ENCODE results near the gene RASGRF1. TPM values are rescaled to one million over a fixed set of nuclear protein-coding genes. Genes with fewer than 3 reads are reported as not detected.
A peak's percentile ranks its signal among the peaks of the same experiment; 100 is the strongest.

The RASGRF1 gene
- total RNA-seq, 1 donor from 2014 or later, result 0.07 TPM

- no peaks in the 10 kb centered on the region for H3K36me3 Mint-ChIP-seq
- no peaks in the 10 kb centered on the region for H3K9me3 Mint-ChIP-seq
- peaks cover 9% of the 10 kb centered on the region for H3K4me1 Mint-ChIP-seq
- peak in 1 of 2 experiments; percentile 29 for DNase-seq (ENCODE audit: low spot score in 2 of 2, unreplicated experiment in 2 of 2)
- H3K27ac Mint-ChIP-seq, result no peak overlapping the region
- no peak overlapping the region for H3K4me3 Mint-ChIP-seq
- H3K27me3 Mint-ChIP-seq (ENCODE audit: low read depth), result peaks cover 99% of the 10 kb centered on the region
- TF ChIP-seq, protein P1, sequence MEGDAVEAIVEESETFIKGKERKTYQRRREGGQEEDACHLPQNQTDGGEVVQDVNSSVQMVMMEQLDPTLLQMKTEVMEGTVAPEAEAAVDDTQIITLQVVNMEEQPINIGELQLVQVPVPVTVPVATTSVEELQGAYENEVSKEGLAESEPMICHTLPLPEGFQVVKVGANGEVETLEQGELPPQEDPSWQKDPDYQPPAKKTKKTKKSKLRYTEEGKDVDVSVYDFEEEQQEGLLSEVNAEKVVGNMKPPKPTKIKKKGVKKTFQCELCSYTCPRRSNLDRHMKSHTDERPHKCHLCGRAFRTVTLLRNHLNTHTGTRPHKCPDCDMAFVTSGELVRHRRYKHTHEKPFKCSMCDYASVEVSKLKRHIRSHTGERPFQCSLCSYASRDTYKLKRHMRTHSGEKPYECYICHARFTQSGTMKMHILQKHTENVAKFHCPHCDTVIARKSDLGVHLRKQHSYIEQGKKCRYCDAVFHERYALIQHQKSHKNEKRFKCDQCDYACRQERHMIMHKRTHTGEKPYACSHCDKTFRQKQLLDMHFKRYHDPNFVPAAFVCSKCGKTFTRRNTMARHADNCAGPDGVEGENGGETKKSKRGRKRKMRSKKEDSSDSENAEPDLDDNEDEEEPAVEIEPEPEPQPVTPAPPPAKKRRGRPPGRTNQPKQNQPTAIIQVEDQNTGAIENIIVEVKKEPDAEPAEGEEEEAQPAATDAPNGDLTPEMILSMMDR (IDR thresholded peaks at IDR 0.05; ENCODE audit: unreplicated experiment), result no peak
Observed at GRCh38 chr15:79088426-79089205, 2.0 kb downstream of the RASGRF1 start.

DNA sequence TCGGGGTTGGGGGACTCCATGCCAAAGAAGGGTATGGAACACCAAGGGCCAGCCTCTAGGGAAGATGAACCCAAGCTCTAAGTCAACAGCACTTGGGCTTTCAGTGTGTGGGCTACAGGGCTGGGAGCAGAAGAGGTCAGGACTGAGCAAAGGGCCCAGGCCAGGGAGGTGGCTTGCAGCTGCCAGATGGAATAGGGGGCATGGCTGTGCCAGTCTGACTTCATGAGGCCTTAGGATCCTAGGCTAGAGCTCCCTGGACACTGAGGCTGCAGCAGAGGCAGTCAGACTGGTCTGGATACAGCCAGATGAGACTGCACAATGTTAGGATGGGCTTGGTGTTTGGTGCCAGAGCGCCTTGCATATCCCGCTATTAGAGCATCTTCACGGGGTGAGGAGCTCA is 3.8 kb downstream of the RASGRF1 start:
- TF ChIP-seq, protein P1 (IDR thresholded peaks at IDR 0.05; ENCODE audit: unreplicated experiment), result no peak
- Mint-ChIP-seq H3K9me3 (no peaks in the 10 kb centered on the region), H3K36me3 (no peaks in the 10 kb centered on the region), H3K27me3 (ENCODE audit: low read depth) (peaks cover 99% of the 10 kb centered on the region), H3K27ac (no peak overlapping the region), H3K4me1 (peaks cover 9% of the 10 kb centered on the region), H3K4me3 (no peak overlapping the region)
- no peak for DNase-seq (ENCODE audit: low spot score in 2 of 2, unreplicated experiment in 2 of 2)

GRCh38 chr15:79084308-79084968 is 6.1 kb downstream of the RASGRF1 start:
- no peaks in the 10 kb centered on the region for H3K36me3 Mint-ChIP-seq
- no peaks in the 10 kb centered on the region for H3K4me1 Mint-ChIP-seq
- peaks cover 84% of the 10 kb centered on the region for H3K27me3 Mint-ChIP-seq (ENCODE audit: low read depth)
- H3K4me3 Mint-ChIP-seq, result no peak overlapping the region
- H3K9me3 Mint-ChIP-seq, result no peaks in the 10 kb centered on the region
- no peak for DNase-seq (ENCODE audit: low spot score in 2 of 2, unreplicated experiment in 2 of 2)
- TF ChIP-seq, protein P1 (IDR thresholded peaks at IDR 0.05; ENCODE audit: unreplicated experiment), result no peak
- no peak overlapping the region for H3K27ac Mint-ChIP-seq

DNA sequence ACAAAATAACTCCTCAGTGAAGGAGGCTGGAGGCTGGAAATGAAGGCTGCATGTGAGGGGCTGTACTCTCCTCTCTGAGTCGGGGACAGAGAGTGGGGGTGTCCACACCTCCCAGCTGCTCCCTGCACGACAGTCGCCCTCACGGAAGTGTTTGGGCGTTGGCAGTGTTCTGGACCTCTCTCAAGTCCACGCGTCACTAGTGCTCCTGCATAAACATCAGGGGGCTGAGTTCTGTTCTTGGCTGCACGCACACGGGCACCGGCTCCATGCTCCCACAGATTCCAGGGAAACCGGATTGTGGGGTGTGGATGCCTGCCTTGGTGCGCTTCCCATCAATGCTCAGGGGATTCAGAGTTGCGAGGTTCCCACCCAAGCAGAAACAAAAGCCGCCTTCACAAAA is 7.4 kb downstream of the RASGRF1 start:
- DNase-seq (ENCODE audit: low spot score in 2 of 2, unreplicated experiment in 2 of 2), result no peak
- Mint-ChIP-seq H3K4me3 (no peak overlapping the region), H3K27ac (no peak overlapping the region), H3K9me3 (no peaks in the 10 kb centered on the region), H3K36me3 (no peaks in the 10 kb centered on the region), H3K4me1 (no peaks in the 10 kb centered on the region), H3K27me3 (ENCODE audit: low read depth) (peaks cover 73% of the 10 kb centered on the region)
- TF ChIP-seq, protein P1 (IDR thresholded peaks at IDR 0.05; ENCODE audit: unreplicated experiment), result no peak

- H3K4me3 Mint-ChIP-seq, result no peak overlapping the region
- H3K27ac Mint-ChIP-seq, result no peak overlapping the region
- peaks cover 68% of the 10 kb centered on the region for H3K27me3 Mint-ChIP-seq (ENCODE audit: low read depth)
Observed at GRCh38 chr15:79082363-79083070, 8.1 kb downstream of the RASGRF1 start.

More at GRCh38 chr15:79082363-79083070, 8.1 kb downstream of the RASGRF1 start:
- Mint-ChIP-seq H3K36me3 (no peaks in the 10 kb centered on the region), H3K9me3 (no peaks in the 10 kb centered on the region), H3K4me1 (no peaks in the 10 kb centered on the region)
- TF ChIP-seq, protein P1 (IDR thresholded peaks at IDR 0.05; ENCODE audit: unreplicated experiment), result no peak
- DNase-seq (ENCODE audit: low spot score in 2 of 2, unreplicated experiment in 2 of 2), result no peak

All from mesothelial cell of epicardium (in vitro differentiated cells).